ENCODE measurements around the gene ANXA8. TPM values are rescaled to one million over a fixed set of nuclear protein-coding genes. Genes with fewer than 3 reads are reported as not detected.

ANXA8 gene
- total RNA-seq, 6 experiments from 2014 or later = 0.38 to 1.7 (median 0.72) TPM

GRCh38 chr10:47451273-47451997 is 32.5 kb downstream of the ANXA8 start:
- TF ChIP-seq CTCF (IDR thresholded peaks at IDR 0.05) (no peak), POLR2A (IDR thresholded peaks at IDR 0.05) (no peak)
- Histone ChIP-seq H3K4me1 (no peaks in the 10 kb centered on the region), H3K27me3 (no peaks in the 10 kb centered on the region), H3K9me3 (no peaks in the 10 kb centered on the region), H3K4me3 (no peak overlapping the region), H3K36me3 (no peaks in the 10 kb centered on the region), H3K27ac (no peak overlapping the region)
- ATAC-seq (no peak), DNase-seq (no peak)
- 43% methylated on average over 1 of the region's 13 CpGs for WGBS (ENCODE audit: insufficient coverage, low coverage, low lambda C conversion rate, missing lambda C conversion rate)
- intact Hi-C loops (cut with DNase I) = no loop called here

DNA sequence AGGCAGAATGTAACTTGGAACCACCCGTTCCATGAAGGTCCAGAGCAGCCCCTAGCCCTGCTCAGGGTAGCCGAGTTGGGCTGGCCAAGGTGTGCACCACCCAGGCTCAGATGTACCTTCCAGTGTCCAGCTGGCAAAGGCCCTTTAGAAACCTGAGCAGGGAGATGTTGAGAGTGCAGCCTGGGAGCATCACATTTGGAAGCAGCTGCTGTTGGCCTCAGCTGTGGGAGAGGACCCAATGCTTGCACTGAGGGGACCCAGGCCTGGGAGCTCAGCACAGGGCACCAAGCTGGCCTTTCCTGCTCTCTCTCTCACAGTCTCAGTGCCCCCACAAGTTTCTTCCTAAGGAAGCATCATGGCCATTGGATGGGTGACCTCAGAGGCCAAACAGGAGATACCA is 33.5 kb downstream of the ANXA8 start:
- Histone ChIP-seq H3K27ac (no peak overlapping the region), H3K4me1 (no peaks in the 10 kb centered on the region), H3K9me3 (no peaks in the 10 kb centered on the region), H3K36me3 (no peaks in the 10 kb centered on the region), H3K4me3 (no peak overlapping the region), H3K27me3 (no peaks in the 10 kb centered on the region)
- DNase-seq (no peak), ATAC-seq (no peak)
- TF ChIP-seq POLR2A (IDR thresholded peaks at IDR 0.05) = no peak
- TF ChIP-seq CTCF (IDR thresholded peaks at IDR 0.05) = no peak
- intact Hi-C loops (cut with DNase I) = no loop called here
- no CpG with 5 or more reads among the region's 2 CpGs for WGBS (ENCODE audit: insufficient coverage, low coverage, low lambda C conversion rate, missing lambda C conversion rate)

DNA sequence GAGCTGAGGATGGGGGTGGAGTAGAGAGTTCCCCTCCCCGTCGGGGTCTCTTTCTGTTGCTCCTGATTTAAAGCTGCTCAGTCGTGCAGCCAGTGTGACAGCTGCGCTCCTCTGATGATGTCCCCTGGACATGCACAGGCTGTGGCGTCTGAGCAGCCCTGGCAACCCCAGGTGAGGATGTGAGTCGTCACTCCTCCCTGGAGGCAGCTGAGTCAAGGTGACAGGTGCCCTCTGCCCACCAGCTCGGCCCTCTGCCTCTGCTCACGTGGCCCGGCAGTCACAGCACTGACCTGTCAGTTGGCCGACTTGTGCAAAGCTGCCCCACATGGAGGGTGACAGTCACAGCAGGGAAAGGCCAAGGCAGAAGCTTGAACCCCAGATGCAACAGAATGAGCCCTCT is 33.9 kb downstream of the ANXA8 start:
- H3K27me3 ChIP-seq = no peaks in the 10 kb centered on the region
- intact Hi-C loops (cut with DNase I) = no loop called here
- H3K4me3 ChIP-seq = no peak overlapping the region
- no peak overlapping the region for H3K27ac ChIP-seq
- DNase-seq (no peak), ATAC-seq (no peak)
- no peaks in the 10 kb centered on the region for H3K4me1 ChIP-seq
- H3K9me3 ChIP-seq = no peaks in the 10 kb centered on the region
- H3K36me3 ChIP-seq = no peaks in the 10 kb centered on the region
- WGBS (ENCODE audit: insufficient coverage, low coverage, low lambda C conversion rate, missing lambda C conversion rate) = no CpG with 5 or more reads among the region's 10 CpGs
- TF ChIP-seq POLR2A (IDR thresholded peaks at IDR 0.05) (no peak), CTCF (IDR thresholded peaks at IDR 0.05) (no peak)

DNA sequence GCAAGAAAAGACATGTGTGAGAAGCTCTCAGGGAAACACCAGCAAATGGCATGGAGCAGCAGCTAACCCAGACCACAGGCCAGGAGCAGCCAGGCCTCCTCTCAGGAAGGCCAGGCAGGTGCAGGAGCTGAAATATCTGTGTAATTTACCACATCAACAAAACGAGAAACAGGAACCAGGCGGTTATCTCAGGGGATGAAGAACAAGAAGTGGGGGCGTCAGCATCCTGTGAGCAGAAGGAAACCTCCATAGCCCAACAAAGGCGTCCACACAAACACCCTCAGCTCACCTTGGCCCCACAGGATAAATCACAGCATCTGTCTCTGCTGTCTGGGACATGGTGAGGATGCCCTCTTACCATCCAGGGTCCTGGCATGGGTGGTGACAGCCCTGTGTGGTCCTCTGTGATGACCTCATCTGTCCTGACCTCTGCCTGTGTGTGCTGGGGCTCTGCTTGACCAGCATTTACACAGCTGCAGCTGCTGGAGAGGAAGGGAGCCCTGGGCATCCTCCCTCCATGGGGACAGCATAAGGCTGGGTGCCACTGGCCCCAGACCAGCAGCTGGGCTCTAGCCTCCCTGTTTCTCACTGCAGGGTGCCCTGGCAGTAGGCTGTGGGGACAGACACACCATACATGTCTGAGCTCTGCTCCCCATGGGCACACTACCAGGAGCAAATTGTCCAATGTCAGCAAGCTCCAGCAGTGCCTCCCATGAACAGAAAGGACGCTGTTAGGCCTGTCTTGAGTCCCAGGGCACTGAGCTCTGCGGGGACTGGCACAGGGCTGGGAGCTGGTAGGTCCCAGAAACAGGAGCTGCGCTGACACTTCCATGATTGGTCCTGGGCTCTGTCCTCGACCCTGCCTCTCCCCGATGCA is 34.6 kb downstream of the ANXA8 start:
- DNase-seq = no peak
- ATAC-seq = peak in 1 of 4 donors; percentile 17
- Histone ChIP-seq H3K4me1 (no peaks in the 10 kb centered on the region), H3K27me3 (no peaks in the 10 kb centered on the region), H3K9me3 (no peaks in the 10 kb centered on the region), H3K4me3 (no peak overlapping the region), H3K27ac (no peak overlapping the region), H3K36me3 (no peaks in the 10 kb centered on the region)
- intact Hi-C loops (cut with DNase I) = no loop called here
- no peak for TF ChIP-seq CTCF (IDR thresholded peaks at IDR 0.05)
- no peak for TF ChIP-seq POLR2A (IDR thresholded peaks at IDR 0.05)
- no CpG with 5 or more reads among the region's 9 CpGs for WGBS (ENCODE audit: insufficient coverage, low coverage, low lambda C conversion rate, missing lambda C conversion rate)
